Neutrophil (primary cell): ENCODE results near the gene GPR158.

Source experiments
- H3K27ac ChIP-seq: fragments of 200-600 bp; sonication (generic); 2 replicates; pipeline ENCODE4 v1.5.1; 2016; ENCODE audit warnings: mild to moderate bottlenecking, moderate library complexity
- H3K27me3 ChIP-seq: fragments of 200-600 bp; sonication (generic); 2 replicates; pipeline ENCODE4 v1.6.0; 2016; ENCODE audit warnings: mild to moderate bottlenecking
- H3K36me3 ChIP-seq: fragments of 200-600 bp; sonication (generic); 2 replicates; pipeline ENCODE4 v1.5.1; 2017
- H3K4me1 ChIP-seq, 2 experiments: fragments of 200-600 bp in 1 of 2; sonication (generic) in 1 of 2; 1 replicate in 1 of 2; 2 replicates in 1 of 2; pipeline versions ENCODE4 v1.5.1 to v1.6.1; 2013 to 2016; ENCODE audit warnings: low read depth in 1 of 2, low read length in 1 of 2, mild to moderate bottlenecking in 1 of 2, moderate library complexity in 1 of 2; ENCODE audit not compliant: control insufficient read depth in 1 of 2, insufficient read depth in 1 of 2
- H3K4me3 ChIP-seq, 2 experiments: fragments of 200-600 bp in 1 of 2; sonication (generic) in 1 of 2; 1 replicate in 1 of 2; 2 replicates in 1 of 2; pipeline ENCODE4 v1.5.1; 2013 to 2016; ENCODE audit warnings: low read depth in 1 of 2, low read length in 1 of 2, mild to moderate bottlenecking in 1 of 2, moderate library complexity in 1 of 2
- H3K9me3 ChIP-seq: fragments of 200-600 bp; sonication (generic); 2 replicates; pipeline ENCODE4 v1.5.1; 2016
- TF ChIP-seq, protein P1 (sequence below): fragments of 200-600 bp; sonication (generic); IDR thresholded peaks from 2 replicates; pipeline ENCODE4 v1.5.1; 2016; ENCODE audit warnings: antibody characterized with exemption

The GPR158 gene

DNA sequence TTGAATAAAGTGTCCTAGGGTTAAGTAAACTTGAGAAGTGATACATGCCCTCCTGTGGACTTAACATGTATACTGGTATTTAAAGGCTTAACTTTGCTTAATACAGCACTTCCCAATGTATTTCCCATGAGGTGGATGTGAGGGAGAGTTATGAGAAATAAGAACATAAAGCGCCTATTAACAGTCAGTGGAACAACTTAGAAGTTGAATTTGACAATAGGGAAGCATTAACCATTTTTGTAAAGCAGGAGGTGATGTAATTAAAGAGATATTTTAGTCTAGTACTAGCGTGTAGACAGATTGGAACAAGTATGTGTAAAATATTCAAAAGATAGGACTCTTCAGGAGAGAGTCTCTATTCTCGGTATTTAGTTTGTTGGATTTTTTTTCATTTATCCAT is 322.4 kb downstream of the GPR158 start:
- no peaks in the 10 kb centered on the region for H3K27me3 ChIP-seq
- H3K4me3 ChIP-seq: no peak overlapping the region
- TF ChIP-seq, protein P1, sequence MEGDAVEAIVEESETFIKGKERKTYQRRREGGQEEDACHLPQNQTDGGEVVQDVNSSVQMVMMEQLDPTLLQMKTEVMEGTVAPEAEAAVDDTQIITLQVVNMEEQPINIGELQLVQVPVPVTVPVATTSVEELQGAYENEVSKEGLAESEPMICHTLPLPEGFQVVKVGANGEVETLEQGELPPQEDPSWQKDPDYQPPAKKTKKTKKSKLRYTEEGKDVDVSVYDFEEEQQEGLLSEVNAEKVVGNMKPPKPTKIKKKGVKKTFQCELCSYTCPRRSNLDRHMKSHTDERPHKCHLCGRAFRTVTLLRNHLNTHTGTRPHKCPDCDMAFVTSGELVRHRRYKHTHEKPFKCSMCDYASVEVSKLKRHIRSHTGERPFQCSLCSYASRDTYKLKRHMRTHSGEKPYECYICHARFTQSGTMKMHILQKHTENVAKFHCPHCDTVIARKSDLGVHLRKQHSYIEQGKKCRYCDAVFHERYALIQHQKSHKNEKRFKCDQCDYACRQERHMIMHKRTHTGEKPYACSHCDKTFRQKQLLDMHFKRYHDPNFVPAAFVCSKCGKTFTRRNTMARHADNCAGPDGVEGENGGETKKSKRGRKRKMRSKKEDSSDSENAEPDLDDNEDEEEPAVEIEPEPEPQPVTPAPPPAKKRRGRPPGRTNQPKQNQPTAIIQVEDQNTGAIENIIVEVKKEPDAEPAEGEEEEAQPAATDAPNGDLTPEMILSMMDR: no peak
- H3K9me3 ChIP-seq: no peaks in the 10 kb centered on the region
- no peaks in the 10 kb centered on the region for H3K4me1 ChIP-seq
- H3K27ac ChIP-seq: no peak overlapping the region
- no peaks in the 10 kb centered on the region for H3K36me3 ChIP-seq

DNA sequence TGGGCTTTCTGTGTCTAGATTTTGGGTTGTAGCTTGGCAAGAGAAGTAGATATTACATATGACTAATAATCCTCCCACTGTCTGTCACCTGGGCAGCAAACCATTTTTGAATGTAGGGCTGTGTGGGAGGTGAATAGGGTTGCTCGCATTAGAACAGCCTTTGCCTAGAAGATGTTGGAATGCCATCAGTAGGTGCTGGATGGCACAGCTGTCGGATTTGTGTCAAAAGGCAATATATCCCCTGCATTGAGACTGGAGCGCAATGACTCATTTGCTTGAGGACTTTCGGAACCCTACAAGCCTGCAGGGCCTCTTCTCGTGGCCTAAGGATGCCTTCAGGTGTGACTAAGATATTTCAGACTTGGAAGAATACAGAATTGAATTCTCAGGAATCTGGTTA is 323.8 kb downstream of the GPR158 start:
- TF ChIP-seq, protein P1: no peak
- Histone ChIP-seq H3K27ac (no peak overlapping the region), H3K4me1 (no peaks in the 10 kb centered on the region), H3K4me3 (no peak overlapping the region), H3K36me3 (no peaks in the 10 kb centered on the region), H3K27me3 (no peaks in the 10 kb centered on the region), H3K9me3 (no peaks in the 10 kb centered on the region)

DNA sequence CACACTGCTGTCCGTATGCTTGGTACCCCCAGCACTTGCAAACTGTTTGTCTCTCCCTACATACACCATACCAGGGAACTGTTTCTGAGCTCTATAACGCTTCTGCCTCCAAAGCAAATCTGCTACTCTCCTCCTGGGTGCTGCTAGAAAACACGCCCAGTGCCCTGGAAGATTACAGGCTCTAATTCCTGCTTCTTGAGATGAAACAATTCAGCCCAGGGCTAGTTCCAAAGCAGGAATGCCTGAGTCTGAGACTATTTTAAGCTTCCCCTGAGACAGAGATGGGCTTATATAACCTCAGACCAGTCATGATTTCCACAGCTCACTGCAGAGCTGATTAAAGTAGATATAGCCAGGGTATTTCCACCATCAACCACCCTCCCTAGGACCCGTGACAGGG is 327.1 kb downstream of the GPR158 start:
- H3K4me3 ChIP-seq: no peak overlapping the region
- TF ChIP-seq, protein P1: no peak
- H3K36me3 ChIP-seq: no peaks in the 10 kb centered on the region

GRCh38 chr10:25502453-25502852 is 327.7 kb downstream of the GPR158 start:
- no peaks in the 10 kb centered on the region for H3K36me3 ChIP-seq
- TF ChIP-seq, protein P1: no peak
- no peak overlapping the region for H3K4me3 ChIP-seq
- no peaks in the 10 kb centered on the region for H3K4me1 ChIP-seq
- no peaks in the 10 kb centered on the region for H3K27me3 ChIP-seq
- no peak overlapping the region for H3K27ac ChIP-seq
- H3K9me3 ChIP-seq: no peaks in the 10 kb centered on the region

More for the DNA sequence above, 327.1 kb downstream of the GPR158 start:
- no peaks in the 10 kb centered on the region for H3K27me3 ChIP-seq
- H3K9me3 ChIP-seq: no peaks in the 10 kb centered on the region
- H3K27ac ChIP-seq: no peak overlapping the region
- no peaks in the 10 kb centered on the region for H3K4me1 ChIP-seq

DNA sequence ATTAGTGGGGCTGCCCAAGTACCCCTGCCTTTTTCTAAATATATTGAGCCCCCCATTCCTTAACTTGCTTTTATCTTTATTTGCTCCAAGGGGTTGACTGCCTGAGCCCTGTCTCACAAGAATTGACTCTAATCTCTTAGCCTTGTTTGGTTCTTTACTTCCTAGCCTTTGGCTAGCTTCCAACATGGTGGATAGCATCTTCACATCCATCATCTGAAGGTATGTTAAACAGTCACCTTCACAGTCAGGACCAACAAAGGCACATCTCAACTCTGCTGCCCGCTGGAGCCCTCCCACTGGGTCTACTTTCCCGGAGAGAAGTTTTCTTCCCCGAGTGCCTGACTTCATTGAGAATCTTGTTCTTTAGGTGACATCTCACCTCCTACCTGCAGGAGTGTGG is 329.5 kb downstream of the GPR158 start:
- TF ChIP-seq, protein P1: no peak
- H3K9me3 ChIP-seq: no peaks in the 10 kb centered on the region
- no peak overlapping the region for H3K4me3 ChIP-seq
- H3K36me3 ChIP-seq: no peaks in the 10 kb centered on the region
- no peaks in the 10 kb centered on the region for H3K27me3 ChIP-seq
- H3K27ac ChIP-seq: no peak overlapping the region
- H3K4me1 ChIP-seq: no peaks in the 10 kb centered on the region

DNA sequence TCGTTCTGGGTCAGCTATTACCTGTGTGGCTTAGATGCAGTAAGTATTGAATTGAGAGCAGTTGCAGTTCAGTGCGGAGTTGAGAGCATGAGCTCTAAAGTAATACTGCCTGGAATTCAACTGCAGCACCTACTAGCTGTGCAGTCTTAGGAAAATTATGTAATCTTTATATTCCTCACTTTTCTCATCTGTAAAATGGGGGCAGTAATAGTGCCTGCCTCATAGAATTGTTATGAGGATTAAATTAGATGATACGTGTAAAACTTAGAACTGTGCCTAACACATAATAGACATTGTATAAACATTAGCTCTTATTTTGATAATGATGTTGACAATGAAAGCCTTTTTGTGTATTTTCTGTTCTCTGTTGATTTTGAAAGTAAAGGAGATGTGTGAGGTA is 330.0 kb downstream of the GPR158 start:
- H3K9me3 ChIP-seq: no peaks in the 10 kb centered on the region
- H3K4me1 ChIP-seq: no peaks in the 10 kb centered on the region
- H3K27ac ChIP-seq: no peak overlapping the region

More for the DNA sequence above, 330.0 kb downstream of the GPR158 start:
- no peaks in the 10 kb centered on the region for H3K36me3 ChIP-seq
- H3K27me3 ChIP-seq: no peaks in the 10 kb centered on the region
- H3K4me3 ChIP-seq: no peak overlapping the region
- TF ChIP-seq, protein P1: no peak
